ENCODE results near the gene HIBCH. TPM values are rescaled to one million over a fixed set of nuclear protein-coding genes. Genes with fewer than 3 reads are reported as not detected.

HIBCH gene
- polyA plus RNA-seq, 1 donor (not counting 4 experiments of a cell fraction or from before 2014, with no cell fraction given): 19.4 TPM

GRCh38 chr2:190339394-190339793, 19.8 kb upstream of the HIBCH start:
- no peaks in the 10 kb centered on the region for H3K27me3 ChIP-seq (ENCODE audit: control insufficient read depth, extremely low read depth, insufficient read depth, low read length)
- H3K9me1 ChIP-seq (ENCODE audit: control insufficient read depth, extremely low read depth, insufficient read depth, low read length): no peaks in the 10 kb centered on the region
- dilution Hi-C loops (cut with MboI; ENCODE audit: extremely low pct_ligation_motif_present, low sequenced_read_pairs): no loop called here
- no peaks in the 10 kb centered on the region for H3K79me2 ChIP-seq (ENCODE audit: control insufficient read depth, insufficient read depth, low read length)
- H3K4me3 ChIP-seq (ENCODE audit: control insufficient read depth in 2 of 3, extremely low read depth in 1 of 3, insufficient read depth in 2 of 3, low read depth in 1 of 3, low read length in 3 of 3): no peak overlapping the region
- DNase-seq (ENCODE audit: low read depth, low spot score): no peak
- H3K9me3 ChIP-seq (ENCODE audit: control insufficient read depth, low read depth, low read length): no peaks in the 10 kb centered on the region
- FAIRE-seq: no peak
- no peak overlapping the region for H3K27ac ChIP-seq (ENCODE audit: control insufficient read depth, insufficient read depth, low read length)
- H3K4me1 ChIP-seq (ENCODE audit: control insufficient read depth, extremely low read depth, insufficient read depth, low read length): peaks cover 10% of the 10 kb centered on the region
- TF ChIP-seq CTCF (optimal IDR thresholded peaks at IDR 0.05 in 1 of 3, IDR thresholded peaks at IDR 0.05 in 1 of 3, conservative IDR thresholded peaks at IDR 0.05 in 1 of 3; ENCODE audit: extremely low read depth in 1 of 3, insufficient read depth in 2 of 3, low read length in 3 of 3) (no peak), EZH2 (IDR thresholded peaks at IDR 0.05; ENCODE audit: low read length) (no peak)
- no peak overlapping the region for H3K4me2 ChIP-seq (ENCODE audit: control insufficient read depth, extremely low read depth, insufficient read depth, low read depth, low read length)
- no peak overlapping the region for H3K9ac ChIP-seq (ENCODE audit: control insufficient read depth, extremely low read depth, insufficient read depth, low read length)
- H3K36me3 ChIP-seq (ENCODE audit: control insufficient read depth in 2 of 2, extremely low read depth in 1 of 2, insufficient read depth in 2 of 2, low read length in 2 of 2): no peaks in the 10 kb centered on the region
- H4K20me1 ChIP-seq (ENCODE audit: control insufficient read depth, extremely low read depth, insufficient read depth, low read length): no peaks in the 10 kb centered on the region
- no peak overlapping the region for H2AFZ ChIP-seq (ENCODE audit: control insufficient read depth, low read length)

- no peak overlapping the region for H3K27ac ChIP-seq (ENCODE audit: control insufficient read depth, insufficient read depth, low read length)
- dilution Hi-C loops (cut with MboI; ENCODE audit: extremely low pct_ligation_motif_present, low sequenced_read_pairs): no loop called here
- FAIRE-seq: no peak
- H3K4me3 ChIP-seq (ENCODE audit: control insufficient read depth in 2 of 3, extremely low read depth in 1 of 3, insufficient read depth in 2 of 3, low read depth in 1 of 3, low read length in 3 of 3): no peak overlapping the region
- H3K36me3 ChIP-seq (ENCODE audit: control insufficient read depth in 2 of 2, extremely low read depth in 1 of 2, insufficient read depth in 2 of 2, low read length in 2 of 2): no peaks in the 10 kb centered on the region
- DNase-seq (ENCODE audit: low read depth, low spot score): no peak
- peaks cover 18% of the 10 kb centered on the region for H3K4me1 ChIP-seq (ENCODE audit: control insufficient read depth, extremely low read depth, insufficient read depth, low read length)
- H4K20me1 ChIP-seq (ENCODE audit: control insufficient read depth, extremely low read depth, insufficient read depth, low read length): no peaks in the 10 kb centered on the region
- TF ChIP-seq CTCF (optimal IDR thresholded peaks at IDR 0.05 in 1 of 3, IDR thresholded peaks at IDR 0.05 in 1 of 3, conservative IDR thresholded peaks at IDR 0.05 in 1 of 3; ENCODE audit: extremely low read depth in 1 of 3, insufficient read depth in 2 of 3, low read length in 3 of 3): no peak
- no peak for TF ChIP-seq EZH2 (IDR thresholded peaks at IDR 0.05; ENCODE audit: low read length)
- H3K79me2 ChIP-seq (ENCODE audit: control insufficient read depth, insufficient read depth, low read length): no peaks in the 10 kb centered on the region
- H2AFZ ChIP-seq (ENCODE audit: control insufficient read depth, low read length): no peak overlapping the region
- no peaks in the 10 kb centered on the region for H3K27me3 ChIP-seq (ENCODE audit: control insufficient read depth, extremely low read depth, insufficient read depth, low read length)
- H3K4me2 ChIP-seq (ENCODE audit: control insufficient read depth, extremely low read depth, insufficient read depth, low read depth, low read length): no peak overlapping the region
- no peaks in the 10 kb centered on the region for H3K9me1 ChIP-seq (ENCODE audit: control insufficient read depth, extremely low read depth, insufficient read depth, low read length)
- no peaks in the 10 kb centered on the region for H3K9me3 ChIP-seq (ENCODE audit: control insufficient read depth, low read depth, low read length)
- no peak overlapping the region for H3K9ac ChIP-seq (ENCODE audit: control insufficient read depth, extremely low read depth, insufficient read depth, low read length)
Measured at GRCh38 chr2:190338453-190338852, 18.8 kb upstream of the HIBCH start.
